Uterus (tissue), 2 donors: ENCODE data around the gene MFAP3L.

Source experiments
- CTCF ChIP-seq, 4 experiments: fragments of 200-600 bp in 2 of 4; fragments of 450-650 bp in 2 of 4; sonication (generic) in 2 of 4; IDR thresholded peaks; one replicate each; pipeline ENCODE4 v1.5.1; 2016 to 2019; ENCODE audit warnings: antibody characterized with exemption in 4 of 4, mild to moderate bottlenecking in 2 of 4, moderate library complexity in 1 of 4
- POLR2A ChIP-seq, 2 donors: fragments of 450-650 bp; IDR thresholded peaks; one replicate each; pipeline ENCODE4 v1.6.1; 2016; ENCODE audit warnings: antibody characterized with exemption in 2 of 2, mild to moderate bottlenecking in 1 of 2, moderate library complexity in 1 of 2

- TF ChIP-seq CTCF (IDR thresholded peaks at IDR 0.05) (no peak), POLR2A (IDR thresholded peaks at IDR 0.05) (no peak)
Measured at GRCh38 chr4:170037481-170037880, 11.3 kb upstream of the MFAP3L start.
